ENCODE measurements around the gene GXYLT1.
"Not testable (repeated sequence)": the region's sequence is repeated elsewhere in the genome, so short reads cannot be mapped to it uniquely, and the experiment has no call there.

The GXYLT1 gene, protein sequence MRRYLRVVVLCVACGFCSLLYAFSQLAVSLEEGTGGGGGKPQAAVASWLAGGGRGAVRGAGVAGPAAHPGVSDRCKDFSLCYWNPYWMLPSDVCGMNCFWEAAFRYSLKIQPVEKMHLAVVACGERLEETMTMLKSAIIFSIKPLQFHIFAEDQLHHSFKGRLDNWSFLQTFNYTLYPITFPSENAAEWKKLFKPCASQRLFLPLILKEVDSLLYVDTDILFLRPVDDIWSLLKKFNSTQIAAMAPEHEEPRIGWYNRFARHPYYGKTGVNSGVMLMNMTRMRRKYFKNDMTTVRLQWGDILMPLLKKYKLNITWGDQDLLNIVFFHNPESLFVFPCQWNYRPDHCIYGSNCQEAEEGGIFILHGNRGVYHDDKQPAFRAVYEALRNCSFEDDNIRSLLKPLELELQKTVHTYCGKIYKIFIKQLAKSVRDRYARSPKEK

DNA sequence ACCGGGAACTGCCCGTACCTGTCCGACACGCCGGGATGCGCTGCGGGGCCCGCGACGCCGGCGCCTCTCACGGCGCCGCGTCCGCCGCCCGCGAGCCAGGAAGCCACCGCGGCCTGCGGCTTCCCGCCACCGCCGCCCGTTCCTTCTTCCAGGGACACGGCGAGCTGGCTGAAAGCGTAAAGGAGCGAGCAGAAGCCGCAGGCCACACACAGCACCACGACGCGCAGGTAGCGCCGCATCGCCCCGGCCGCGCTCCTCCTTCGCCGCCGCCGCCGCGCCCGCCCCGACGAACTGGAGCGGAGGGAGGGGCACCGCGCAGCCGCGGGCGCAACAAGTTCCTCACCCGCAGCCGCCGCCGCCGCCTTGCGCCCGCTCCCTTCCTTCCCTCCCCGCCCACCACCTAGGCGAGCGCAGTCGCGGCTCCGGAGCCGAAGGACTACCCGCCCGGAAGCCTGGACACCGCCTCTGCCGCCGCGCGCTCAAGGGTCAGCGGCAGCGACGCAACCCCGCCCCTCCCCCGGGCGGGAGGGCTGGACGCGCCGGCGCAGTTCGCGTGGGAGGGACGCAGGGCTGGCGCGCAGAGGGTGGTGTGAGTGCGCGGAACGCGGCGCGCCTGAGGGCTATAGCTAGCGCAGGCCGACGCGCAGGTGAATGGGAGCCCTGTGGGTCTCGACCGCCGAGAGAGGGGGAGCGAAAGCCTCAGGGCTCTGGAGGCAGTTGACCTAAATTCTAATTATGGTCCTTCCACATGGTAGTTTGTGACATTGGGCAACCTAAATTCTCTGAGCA, at the start of gene GXYLT1:
Gene GXYLT1, minus strand, starts transcription at position 467 of the 789 bp plus-strand sequence. Its CDS starts 228 bp downstream, at position 239.
- in situ Hi-C loops (cut with MboI; ENCODE audit: low sequenced_read_pairs), result no loop called here

DNA sequence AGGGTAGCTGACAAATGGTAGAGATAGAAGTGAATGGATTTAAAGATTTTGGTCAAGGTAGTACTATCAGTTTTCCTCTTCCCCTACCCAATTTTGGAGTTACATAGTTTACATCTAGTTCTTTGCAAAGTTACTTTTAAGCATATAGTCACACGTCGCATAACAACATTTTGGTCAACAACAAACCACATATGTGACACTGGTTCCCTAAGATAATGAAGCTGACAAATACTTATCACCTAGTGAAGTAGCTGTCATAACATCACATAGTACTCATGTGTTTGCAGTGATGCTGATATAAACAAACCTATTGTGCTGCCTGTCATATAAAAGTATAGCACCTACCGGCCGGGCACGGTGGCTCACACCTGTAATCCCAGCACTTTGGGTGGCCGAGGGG, 48.0 kb upstream of the GXYLT1 start:
- in situ Hi-C loops (cut with MboI; ENCODE audit: low sequenced_read_pairs), result no loop called here

- in situ Hi-C loops (cut with MboI; ENCODE audit: low sequenced_read_pairs), result no loop called here
Measured at GRCh38 chr12:42192258-42192657, 47.6 kb upstream of the GXYLT1 start.

DNA sequence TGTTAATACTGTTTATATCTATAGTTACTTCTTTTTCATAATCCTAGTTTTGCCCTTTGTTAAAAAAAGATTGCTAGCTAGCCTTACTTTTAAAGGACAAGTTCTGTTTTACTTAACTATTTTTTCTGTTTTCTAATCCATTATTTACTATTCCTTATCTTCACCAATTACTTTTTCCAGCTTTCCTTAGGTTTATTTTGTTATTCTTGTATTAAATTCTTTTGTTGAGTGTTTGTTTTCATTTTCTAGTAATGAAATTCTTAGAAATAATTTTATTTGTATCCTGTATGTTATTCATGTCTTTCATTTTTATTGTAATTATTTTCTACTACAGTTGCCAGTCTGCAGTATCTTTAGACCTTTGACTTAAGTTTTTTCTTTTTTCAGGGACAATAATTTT, 45.7 kb upstream of the GXYLT1 start:
- in situ Hi-C loops (cut with MboI; ENCODE audit: low sequenced_read_pairs), result no loop called here

- in situ Hi-C loops (cut with MboI; ENCODE audit: low sequenced_read_pairs), result not testable (repeated sequence)
Measured at GRCh38 chr12:42188275-42188674, 43.6 kb upstream of the GXYLT1 start.

DNA sequence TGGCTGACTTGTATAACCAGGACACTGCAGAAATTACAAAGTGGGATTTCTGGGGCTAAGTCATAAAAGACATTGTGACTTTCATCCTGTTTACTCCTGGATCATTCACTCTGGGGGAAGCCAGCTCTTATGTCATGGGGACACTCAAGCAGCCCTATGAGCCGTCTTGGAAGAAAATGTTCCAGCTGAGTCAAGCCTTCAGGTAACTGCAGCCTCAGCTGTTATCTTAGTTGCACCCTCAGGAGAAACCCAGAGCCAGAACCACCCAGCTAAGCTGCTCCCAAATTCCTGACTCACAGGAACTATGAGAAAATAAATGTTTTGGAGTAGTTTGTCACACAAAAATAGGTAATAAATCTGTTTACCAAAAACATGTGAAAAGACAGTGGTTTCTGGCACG, 43.1 kb upstream of the GXYLT1 start:
- in situ Hi-C loops (cut with MboI; ENCODE audit: low sequenced_read_pairs), result no loop called here

DNA sequence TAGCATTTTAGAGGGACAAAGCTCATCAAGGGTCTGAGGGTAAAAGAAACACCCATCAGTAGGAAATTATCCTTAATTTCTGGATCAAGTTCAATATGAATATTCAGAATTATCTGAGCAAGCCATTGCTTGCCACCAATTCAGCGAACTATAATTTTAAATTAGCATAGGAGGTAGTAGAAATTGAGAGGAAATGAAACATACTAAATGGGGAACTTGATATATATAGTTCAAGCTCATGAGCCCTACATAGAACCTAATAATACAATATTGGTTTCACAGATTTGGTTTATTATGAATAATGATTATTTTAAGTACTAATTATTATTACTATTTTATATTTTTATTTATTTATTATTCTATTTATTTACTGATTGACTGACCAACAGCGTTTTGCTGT, 42.1 kb upstream of the GXYLT1 start:
- in situ Hi-C loops (cut with MboI; ENCODE audit: low sequenced_read_pairs), result no loop called here

GRCh38 chr12:42182394-42182793, 37.7 kb upstream of the GXYLT1 start:
- in situ Hi-C loops (cut with MboI; ENCODE audit: low sequenced_read_pairs), result no loop called here

- in situ Hi-C loops (cut with MboI; ENCODE audit: low sequenced_read_pairs), result no loop called here
Measured at GRCh38 chr12:42180990-42181596, 36.4 kb upstream of the GXYLT1 start.

DNA sequence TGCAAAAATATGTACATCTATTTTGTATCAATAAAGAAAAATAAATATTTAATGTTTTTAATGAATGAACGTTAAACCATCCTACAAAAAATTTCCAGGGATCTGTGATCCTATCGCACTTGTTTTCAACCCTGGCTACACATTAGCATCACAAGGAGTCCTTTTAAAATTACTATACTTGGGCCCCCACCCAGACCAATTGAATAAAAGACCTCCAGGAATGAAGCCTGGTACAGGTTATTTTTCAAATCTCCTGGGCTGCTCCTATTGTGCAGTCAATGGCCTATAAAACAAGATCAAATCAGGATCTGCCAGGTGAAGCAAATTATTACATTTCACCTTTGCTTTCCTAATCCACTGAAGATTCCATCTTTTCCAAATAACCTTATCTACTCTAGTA, 33.4 kb upstream of the GXYLT1 start:
- in situ Hi-C loops (cut with MboI; ENCODE audit: low sequenced_read_pairs), result no loop called here

DNA sequence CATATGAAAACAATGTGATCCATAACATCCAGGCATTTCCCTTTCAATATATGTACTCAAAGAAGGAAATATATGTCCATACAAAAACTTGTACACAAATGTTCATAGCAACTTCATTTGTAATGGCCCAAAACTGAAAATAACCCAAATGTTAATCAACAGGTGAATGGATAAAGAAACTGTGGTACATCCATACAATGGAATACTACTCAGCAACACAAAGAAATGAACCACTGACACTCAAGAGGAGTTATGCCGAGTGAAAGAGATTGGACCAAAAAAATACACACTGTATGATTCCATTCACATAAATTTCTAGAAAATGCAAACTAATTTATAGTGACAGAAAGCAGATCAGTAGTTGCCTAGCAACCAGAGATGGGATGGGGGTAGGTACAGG, 30.3 kb upstream of the GXYLT1 start:
- in situ Hi-C loops (cut with MboI; ENCODE audit: low sequenced_read_pairs), result no loop called here

DNA sequence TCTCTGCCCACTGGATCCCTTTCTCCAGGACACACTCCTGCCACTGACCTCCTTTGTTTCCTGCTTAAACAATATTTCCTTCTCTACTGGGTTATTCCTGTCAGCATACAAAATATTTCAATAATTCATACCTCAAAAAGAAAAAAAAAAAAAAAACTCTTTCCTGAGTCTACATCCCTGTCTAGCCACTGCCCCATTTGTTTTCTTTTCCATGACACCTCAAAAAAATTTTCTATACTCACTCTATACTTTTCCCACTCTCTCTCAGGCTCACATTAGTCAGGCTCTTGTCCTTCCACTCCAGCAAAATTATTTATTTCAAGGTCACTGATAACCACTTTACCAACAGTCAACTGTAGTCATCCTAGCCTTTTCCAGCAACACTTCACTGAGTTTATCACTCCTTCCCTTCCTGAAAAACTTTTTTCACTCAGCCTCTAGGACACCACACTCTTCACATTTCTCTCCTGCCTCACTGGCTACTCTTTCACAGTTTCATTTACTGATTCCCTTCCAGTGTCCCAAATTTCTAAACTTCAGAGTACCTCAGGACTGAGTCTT, 29.4 kb upstream of the GXYLT1 start:
- in situ Hi-C loops (cut with MboI; ENCODE audit: low sequenced_read_pairs), result no loop called here

DNA sequence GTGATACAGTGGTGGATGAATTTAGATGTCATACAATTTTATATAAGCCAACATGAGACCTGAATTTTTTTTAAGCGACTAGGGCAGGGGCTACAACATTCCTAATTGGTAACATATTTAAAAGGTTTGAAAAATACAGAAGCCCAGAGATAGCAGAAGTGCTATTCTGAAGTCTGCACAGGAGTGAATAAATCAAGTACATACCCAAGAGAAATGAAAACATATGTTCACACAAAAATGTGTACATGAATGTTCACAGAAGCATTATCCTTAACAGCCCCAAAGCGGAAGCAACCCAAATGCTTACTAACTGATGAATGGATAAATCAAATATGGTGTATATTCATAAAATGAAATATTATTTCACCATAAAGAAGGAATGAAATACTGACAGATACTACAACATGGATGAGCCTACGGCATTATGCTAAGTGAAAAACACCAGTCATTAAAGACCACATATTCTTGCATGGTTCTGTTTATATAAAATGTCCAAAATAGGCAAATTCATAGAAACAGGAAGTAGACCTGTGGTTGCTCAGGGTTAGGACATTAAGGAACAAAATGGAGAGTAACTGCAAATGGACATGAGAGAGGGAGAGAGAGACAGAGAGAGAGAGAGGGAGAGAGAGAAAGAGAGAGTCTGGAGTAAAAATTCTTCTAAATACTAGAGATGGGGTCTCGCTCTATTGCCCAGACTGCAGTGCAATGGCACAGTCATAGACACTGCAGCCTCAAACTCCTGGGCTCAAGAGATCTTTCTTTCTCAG, 28.0 kb upstream of the GXYLT1 start:
- in situ Hi-C loops (cut with MboI; ENCODE audit: low sequenced_read_pairs), result no loop called here

GRCh38 chr12:42167711-42168110, 23.0 kb upstream of the GXYLT1 start:
- in situ Hi-C loops (cut with MboI; ENCODE audit: low sequenced_read_pairs), result no loop called here

- in situ Hi-C loops (cut with MboI; ENCODE audit: low sequenced_read_pairs), result no loop called here
Measured at GRCh38 chr12:42166501-42166900, 21.8 kb upstream of the GXYLT1 start.

GRCh38 chr12:42163913-42164312, 19.2 kb upstream of the GXYLT1 start:
- in situ Hi-C loops (cut with MboI; ENCODE audit: low sequenced_read_pairs), result no loop called here

GRCh38 chr12:42162965-42163364, 18.3 kb upstream of the GXYLT1 start:
- in situ Hi-C loops (cut with MboI; ENCODE audit: low sequenced_read_pairs), result no loop called here

DNA sequence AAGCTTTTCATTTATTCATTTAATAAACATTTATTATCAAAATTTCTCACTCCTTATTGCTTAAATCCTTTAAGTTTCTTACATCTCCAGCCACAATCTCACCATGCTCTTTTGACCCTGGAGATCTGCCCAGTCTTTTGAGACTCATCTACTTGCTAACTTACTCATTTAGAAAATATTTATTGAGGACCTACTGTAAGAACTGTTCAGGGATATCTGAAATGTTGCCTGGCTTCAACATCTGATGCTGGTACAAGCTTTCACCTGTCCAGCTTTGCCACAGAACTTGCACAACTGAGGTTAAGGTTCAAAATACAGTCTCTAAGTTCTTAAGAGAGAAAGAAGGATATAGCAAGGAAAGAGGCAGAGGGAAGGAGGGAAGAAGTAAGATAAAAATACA, 17.5 kb upstream of the GXYLT1 start:
- in situ Hi-C loops (cut with MboI; ENCODE audit: low sequenced_read_pairs), result no loop called here

DNA sequence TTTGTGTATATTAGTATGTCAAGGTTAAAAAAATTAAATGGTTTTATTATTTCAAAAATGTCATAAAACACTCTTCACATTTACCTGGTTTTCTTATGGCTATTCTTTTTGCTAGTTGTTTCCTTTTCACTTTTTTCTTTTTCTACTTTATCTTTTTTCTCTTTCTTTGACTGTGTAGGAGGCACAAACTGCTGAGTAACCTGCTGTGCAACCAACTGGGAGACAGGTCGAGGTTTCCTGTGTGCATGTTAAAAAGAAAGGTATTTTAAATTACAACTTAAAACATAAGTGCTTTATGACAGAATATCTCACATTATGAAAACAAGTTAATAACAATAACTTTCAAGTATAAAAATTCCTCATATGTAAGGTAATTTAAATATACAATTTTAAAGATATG, 16.9 kb upstream of the GXYLT1 start:
- in situ Hi-C loops (cut with MboI; ENCODE audit: low sequenced_read_pairs), result no loop called here

- in situ Hi-C loops (cut with MboI; ENCODE audit: low sequenced_read_pairs), result no loop called here
Measured at GRCh38 chr12:42156232-42156631, 11.6 kb upstream of the GXYLT1 start.
